Measurements from ENCODE around the gene ALDH8A1.

The ALDH8A1 gene

GRCh38 chr6:134961366-134961765 is 11.5 kb upstream of the ALDH8A1 start:
- Histone ChIP-seq H3K79me2 (ENCODE audit: control insufficient read depth, insufficient read depth, low read length, poor library complexity) (no peaks in the 10 kb centered on the region), H3K27ac (ENCODE audit: low read depth, low read length) (no peak overlapping the region), H3K18ac (ENCODE audit: low read length) (no peak overlapping the region), H2AK5ac (ENCODE audit: low read length) (no peak overlapping the region), H3K4me1 (ENCODE audit: control insufficient read depth in 1 of 2, insufficient read depth in 2 of 2, low read length in 2 of 2) (no peaks in the 10 kb centered on the region), H3K23ac (ENCODE audit: low read length) (no peak overlapping the region), H3K9ac (ENCODE audit: low read length) (no peak overlapping the region), H3K4me3 (ENCODE audit: low read depth, low read length) (no peak overlapping the region), H3K4me2 (ENCODE audit: low read length) (no peak overlapping the region), H3K79me1 (ENCODE audit: low read length) (no peaks in the 10 kb centered on the region), H2AFZ (ENCODE audit: insufficient read depth, low read length, poor library complexity) (no peak overlapping the region), H4K91ac (ENCODE audit: low read depth, low read length) (no peak overlapping the region), H2BK12ac (ENCODE audit: low read length) (no peak overlapping the region), H4K12ac (ENCODE audit: low read depth, low read length) (no peak overlapping the region), H3K4ac (ENCODE audit: low read depth, low read length) (no peak overlapping the region), H3K36me3 (ENCODE audit: control insufficient read depth in 1 of 2, insufficient read depth in 2 of 2, low read length in 2 of 2) (peaks cover 5 to 6% of the 10 kb centered on the region in 2 experiments), H3K14ac (ENCODE audit: low read length) (no peak overlapping the region), H2BK5ac (ENCODE audit: low read depth, low read length, poor library complexity) (no peak overlapping the region), H3K9me3 (ENCODE audit: insufficient read depth, low read depth, low read length) (no peaks in the 10 kb centered on the region), H3K27me3 (ENCODE audit: insufficient read depth, low read length) (no peaks in the 10 kb centered on the region), H2BK120ac (ENCODE audit: insufficient read depth, low read length, poor library complexity) (no peak overlapping the region), H4K8ac (ENCODE audit: low read depth, low read length) (no peak overlapping the region)
- no peak for DNase-seq
- WGBS (ENCODE audit: extremely low coverage, insufficient coverage, insufficient read length) = no CpG with 5 or more reads among the region's 3 CpGs

GRCh38 chr6:134959603-134960002 is 9.7 kb upstream of the ALDH8A1 start:
- Histone ChIP-seq H2AK5ac (ENCODE audit: low read length) (no peak overlapping the region), H3K27ac (ENCODE audit: low read depth, low read length) (no peak overlapping the region), H2BK5ac (ENCODE audit: low read depth, low read length, poor library complexity) (no peak overlapping the region), H4K12ac (ENCODE audit: low read depth, low read length) (no peak overlapping the region), H3K79me2 (ENCODE audit: control insufficient read depth, insufficient read depth, low read length, poor library complexity) (no peaks in the 10 kb centered on the region), H3K23ac (ENCODE audit: low read length) (no peak overlapping the region), H3K18ac (ENCODE audit: low read length) (no peak overlapping the region), H2BK120ac (ENCODE audit: insufficient read depth, low read length, poor library complexity) (no peak overlapping the region), H3K14ac (ENCODE audit: low read length) (no peak overlapping the region), H3K4me2 (ENCODE audit: low read length) (no peak overlapping the region), H3K9ac (ENCODE audit: low read length) (no peak overlapping the region), H4K91ac (ENCODE audit: low read depth, low read length) (no peak overlapping the region), H3K79me1 (ENCODE audit: low read length) (no peaks in the 10 kb centered on the region), H3K4me3 (ENCODE audit: low read depth, low read length) (no peak overlapping the region), H2BK12ac (ENCODE audit: low read length) (no peak overlapping the region), H3K4ac (ENCODE audit: low read depth, low read length) (no peak overlapping the region), H4K8ac (ENCODE audit: low read depth, low read length) (no peak overlapping the region), H2AFZ (ENCODE audit: insufficient read depth, low read length, poor library complexity) (no peak overlapping the region), H3K4me1 (ENCODE audit: control insufficient read depth in 1 of 2, insufficient read depth in 2 of 2, low read length in 2 of 2) (no peaks in the 10 kb centered on the region), H3K36me3 (ENCODE audit: control insufficient read depth in 1 of 2, insufficient read depth in 2 of 2, low read length in 2 of 2) (peaks cover 4 to 5% of the 10 kb centered on the region in 2 experiments), H3K27me3 (ENCODE audit: insufficient read depth, low read length) (no peaks in the 10 kb centered on the region), H3K9me3 (ENCODE audit: insufficient read depth, low read depth, low read length) (no peaks in the 10 kb centered on the region)
- no peak for DNase-seq

- no peaks in the 10 kb centered on the region for H3K27me3 ChIP-seq (ENCODE audit: insufficient read depth, low read length)
- no CpG with 5 or more reads among the region's 2 CpGs for WGBS (ENCODE audit: extremely low coverage, insufficient coverage, insufficient read length)
- no peak overlapping the region for H2BK12ac ChIP-seq (ENCODE audit: low read length)
- no peak overlapping the region for H4K91ac ChIP-seq (ENCODE audit: low read depth, low read length)
- H3K23ac ChIP-seq (ENCODE audit: low read length) = no peak overlapping the region
- no peaks in the 10 kb centered on the region for H3K79me2 ChIP-seq (ENCODE audit: control insufficient read depth, insufficient read depth, low read length, poor library complexity)
- no peaks in the 10 kb centered on the region for H3K4me1 ChIP-seq (ENCODE audit: control insufficient read depth in 1 of 2, insufficient read depth in 2 of 2, low read length in 2 of 2)
- H3K36me3 ChIP-seq (ENCODE audit: control insufficient read depth in 1 of 2, insufficient read depth in 2 of 2, low read length in 2 of 2) = no peaks in the 10 kb centered on the region
- no peak overlapping the region for H3K4me3 ChIP-seq (ENCODE audit: low read depth, low read length)
- no peak overlapping the region for H4K8ac ChIP-seq (ENCODE audit: low read depth, low read length)
- H3K18ac ChIP-seq (ENCODE audit: low read length) = no peak overlapping the region
- H2BK120ac ChIP-seq (ENCODE audit: insufficient read depth, low read length, poor library complexity) = no peak overlapping the region
- H4K12ac ChIP-seq (ENCODE audit: low read depth, low read length) = no peak overlapping the region
- no peak overlapping the region for H2AFZ ChIP-seq (ENCODE audit: insufficient read depth, low read length, poor library complexity)
- DNase-seq = peak in 1 of 2 donors; percentile 12
- no peak overlapping the region for H3K9ac ChIP-seq (ENCODE audit: low read length)
- no peak overlapping the region for H2BK5ac ChIP-seq (ENCODE audit: low read depth, low read length, poor library complexity)
- H3K9me3 ChIP-seq (ENCODE audit: insufficient read depth, low read depth, low read length) = no peaks in the 10 kb centered on the region
- H2AK5ac ChIP-seq (ENCODE audit: low read length) = no peak overlapping the region
- H3K27ac ChIP-seq (ENCODE audit: low read depth, low read length) = no peak overlapping the region
- H3K4me2 ChIP-seq (ENCODE audit: low read length) = no peak overlapping the region
- no peak overlapping the region for H3K14ac ChIP-seq (ENCODE audit: low read length)
- no peak overlapping the region for H3K4ac ChIP-seq (ENCODE audit: low read depth, low read length)
- no peaks in the 10 kb centered on the region for H3K79me1 ChIP-seq (ENCODE audit: low read length)
Measured at GRCh38 chr6:134956676-134957075, 6.8 kb upstream of the ALDH8A1 start.

- Histone ChIP-seq H3K14ac (ENCODE audit: low read length) (no peak overlapping the region), H3K4me3 (ENCODE audit: low read depth, low read length) (no peak overlapping the region), H3K36me3 (ENCODE audit: control insufficient read depth in 1 of 2, insufficient read depth in 2 of 2, low read length in 2 of 2) (no peaks in the 10 kb centered on the region), H2BK120ac (ENCODE audit: insufficient read depth, low read length, poor library complexity) (no peak overlapping the region), H4K8ac (ENCODE audit: low read depth, low read length) (no peak overlapping the region), H3K27me3 (ENCODE audit: insufficient read depth, low read length) (no peaks in the 10 kb centered on the region), H3K4me1 (ENCODE audit: control insufficient read depth in 1 of 2, insufficient read depth in 2 of 2, low read length in 2 of 2) (no peaks in the 10 kb centered on the region), H2AFZ (ENCODE audit: insufficient read depth, low read length, poor library complexity) (no peak overlapping the region), H3K9me3 (ENCODE audit: insufficient read depth, low read depth, low read length) (no peaks in the 10 kb centered on the region), H3K79me1 (ENCODE audit: low read length) (no peaks in the 10 kb centered on the region), H4K12ac (ENCODE audit: low read depth, low read length) (no peak overlapping the region), H2BK5ac (ENCODE audit: low read depth, low read length, poor library complexity) (no peak overlapping the region), H3K18ac (ENCODE audit: low read length) (no peak overlapping the region), H2AK5ac (ENCODE audit: low read length) (no peak overlapping the region), H3K27ac (ENCODE audit: low read depth, low read length) (no peak overlapping the region), H2BK12ac (ENCODE audit: low read length) (no peak overlapping the region), H4K91ac (ENCODE audit: low read depth, low read length) (no peak overlapping the region), H3K23ac (ENCODE audit: low read length) (no peak overlapping the region), H3K9ac (ENCODE audit: low read length) (no peak overlapping the region), H3K79me2 (ENCODE audit: control insufficient read depth, insufficient read depth, low read length, poor library complexity) (no peaks in the 10 kb centered on the region), H3K4ac (ENCODE audit: low read depth, low read length) (no peak overlapping the region), H3K4me2 (ENCODE audit: low read length) (no peak overlapping the region)
- no CpG with 5 or more reads among the region's 5 CpGs for WGBS (ENCODE audit: extremely low coverage, insufficient coverage, insufficient read length)
- no peak for DNase-seq
Measured at GRCh38 chr6:134956032-134956431, 6.1 kb upstream of the ALDH8A1 start.
